GM19397 (cell line): ENCODE measurements around the gene CUX1.

Experiments
- ATAC-seq: cut with Tn5 transposase; IDR thresholded peaks from one replicate; pipeline ENCODE4 v1.9.1; 2021; ENCODE audit warnings: mild to moderate bottlenecking, moderate library complexity; ENCODE audit not compliant: unreplicated experiment

Gene CUX1

DNA sequence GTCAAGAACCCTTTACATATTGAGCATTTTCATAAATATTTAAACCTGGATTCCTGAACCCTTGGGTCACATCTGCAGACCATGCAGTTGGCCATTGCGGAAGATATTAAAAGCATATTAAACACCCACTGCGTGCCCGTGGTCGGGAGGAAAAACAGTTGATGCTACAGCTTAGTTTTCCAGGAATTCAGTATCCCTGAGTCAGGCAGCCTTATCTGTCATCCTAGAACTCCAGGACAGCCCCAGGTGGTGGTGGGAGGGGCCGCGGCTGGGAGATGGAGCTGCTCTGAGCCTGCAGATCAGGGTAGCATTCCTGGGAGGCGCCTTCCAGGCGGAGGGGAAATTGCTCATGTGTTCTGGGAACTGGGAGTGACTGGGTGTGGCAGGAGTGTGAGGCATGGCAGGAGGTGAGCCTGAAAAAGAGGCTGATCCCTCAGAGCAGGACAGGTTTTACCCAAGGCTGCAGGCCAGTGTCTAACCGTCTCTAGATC is 246.3 kb downstream of the CUX1 start:
- no peak for ATAC-seq

DNA sequence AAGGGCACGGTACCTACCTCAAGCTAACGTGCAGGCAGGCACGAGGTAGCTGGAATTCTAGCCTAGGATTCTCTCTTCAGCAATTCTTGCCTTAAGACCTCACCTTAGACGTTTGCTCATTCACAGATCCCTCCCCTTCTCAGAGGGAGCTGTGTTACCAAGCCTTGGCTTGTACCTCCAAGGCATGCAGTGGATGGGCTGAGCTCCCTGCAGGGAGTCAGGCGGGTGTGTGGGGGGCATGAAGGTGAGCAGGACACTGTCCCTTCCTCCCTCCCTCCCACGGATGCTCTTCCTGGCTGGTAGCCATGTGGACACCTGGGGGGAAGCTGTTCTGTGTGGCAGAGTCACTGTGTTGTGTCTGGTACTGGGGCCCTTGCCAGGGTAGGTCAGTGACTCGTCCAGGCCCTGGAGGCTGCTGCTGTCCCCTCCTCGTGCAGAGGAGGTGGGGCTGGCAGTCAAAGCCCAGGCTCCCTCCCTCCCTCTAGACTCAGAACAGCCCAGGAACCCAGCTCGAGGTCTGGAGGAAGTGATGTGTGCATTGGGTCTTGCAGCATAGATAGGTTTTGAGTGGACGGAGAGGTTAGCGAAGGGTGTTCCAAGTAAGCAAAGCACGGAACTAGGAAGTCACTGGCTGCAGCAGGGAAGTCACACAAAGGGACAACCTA is 247.1 kb downstream of the CUX1 start:
- ATAC-seq: no peak

DNA sequence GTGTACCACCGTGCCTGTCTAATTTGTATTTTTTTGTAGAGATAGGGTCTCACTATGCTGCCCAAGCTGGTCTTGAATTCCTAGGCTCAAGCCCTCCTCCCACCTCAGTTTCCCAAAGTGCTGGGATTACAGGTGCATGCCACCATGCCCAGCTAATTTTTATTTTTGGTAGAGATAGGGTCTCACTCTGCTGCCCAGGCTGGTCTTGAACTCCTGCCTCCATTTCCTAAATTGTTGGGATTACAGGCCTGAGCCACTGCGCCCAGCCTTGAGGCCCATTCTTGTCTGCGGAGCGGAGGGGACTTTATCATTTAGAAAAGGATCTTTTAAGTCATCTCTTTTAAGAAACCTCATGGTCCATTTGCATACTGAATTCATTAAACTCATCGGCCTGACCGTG is 247.8 kb downstream of the CUX1 start:
- ATAC-seq: no peak

DNA sequence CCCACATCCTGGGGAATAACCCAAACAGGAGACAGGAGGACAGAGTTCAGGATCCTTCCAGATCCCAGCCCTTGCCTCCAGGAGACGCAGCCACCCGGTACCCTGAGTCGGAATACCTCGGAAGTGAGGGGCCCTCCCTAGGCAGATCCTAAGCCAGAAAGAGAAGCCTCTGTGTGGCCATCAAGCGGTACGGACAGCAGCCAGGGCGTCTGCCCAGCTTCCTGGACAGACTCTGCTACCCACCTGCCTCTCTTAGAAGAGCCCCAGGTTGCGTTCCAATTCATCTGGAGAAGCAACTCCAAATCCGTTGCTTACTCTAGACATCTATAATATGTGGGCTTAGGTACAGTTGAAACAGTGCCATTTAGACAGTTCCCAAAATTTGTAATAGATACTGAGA is 249.1 kb downstream of the CUX1 start:
- no peak for ATAC-seq

DNA sequence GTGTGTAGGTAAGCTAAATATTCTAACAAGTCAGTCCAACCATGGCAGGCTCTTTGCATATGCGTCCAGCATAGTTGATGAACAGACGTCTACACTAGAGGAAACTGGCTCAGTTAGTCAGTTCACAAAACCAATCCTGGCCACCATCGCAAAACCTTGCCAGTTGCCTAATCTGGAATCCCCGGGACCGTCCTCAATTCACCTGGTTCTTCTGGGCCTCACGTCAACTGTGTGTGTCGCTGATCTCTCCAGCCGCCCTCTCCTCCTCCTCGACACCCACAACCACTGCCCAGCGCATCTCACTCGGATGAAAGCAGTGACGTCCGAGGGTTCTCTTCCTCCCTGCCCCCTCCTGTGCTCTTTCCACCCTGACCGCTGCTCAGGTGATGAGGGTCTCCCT is 251.4 kb downstream of the CUX1 start:
- no peak for ATAC-seq

DNA sequence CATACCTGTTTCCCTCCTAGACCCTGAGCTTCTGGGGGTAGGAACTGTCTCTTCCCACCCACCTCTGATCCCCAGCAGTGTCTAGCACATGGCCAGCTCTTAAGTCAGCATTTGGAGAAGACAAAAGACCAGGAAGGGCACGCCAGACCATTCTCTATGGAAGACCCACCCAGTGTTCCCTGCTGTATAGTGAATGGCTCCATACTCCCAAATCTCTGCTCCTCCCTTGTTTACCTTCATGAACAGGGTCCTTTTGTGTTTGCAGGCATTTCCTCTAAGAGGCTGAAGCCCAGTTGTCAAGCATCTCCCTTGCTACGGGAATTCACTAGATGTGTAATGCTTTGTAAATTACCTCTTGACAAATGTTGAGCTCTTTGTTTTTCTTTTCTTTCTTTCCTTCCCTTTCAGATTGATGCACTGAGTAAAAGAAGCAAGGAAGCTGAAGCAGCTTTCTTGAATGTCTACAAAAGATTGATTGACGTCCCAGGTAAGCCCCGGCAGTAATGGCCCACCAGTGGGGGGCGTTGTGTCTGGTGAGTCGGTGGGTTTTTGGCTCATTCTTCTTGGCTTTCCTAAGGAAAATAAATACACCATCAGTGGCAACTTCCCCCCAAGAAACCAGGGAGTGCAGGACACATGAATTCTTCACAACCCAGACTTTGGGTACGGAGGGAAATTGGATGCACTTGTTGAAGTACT is 252.7 kb downstream of the CUX1 start:
- ATAC-seq: no peak

DNA sequence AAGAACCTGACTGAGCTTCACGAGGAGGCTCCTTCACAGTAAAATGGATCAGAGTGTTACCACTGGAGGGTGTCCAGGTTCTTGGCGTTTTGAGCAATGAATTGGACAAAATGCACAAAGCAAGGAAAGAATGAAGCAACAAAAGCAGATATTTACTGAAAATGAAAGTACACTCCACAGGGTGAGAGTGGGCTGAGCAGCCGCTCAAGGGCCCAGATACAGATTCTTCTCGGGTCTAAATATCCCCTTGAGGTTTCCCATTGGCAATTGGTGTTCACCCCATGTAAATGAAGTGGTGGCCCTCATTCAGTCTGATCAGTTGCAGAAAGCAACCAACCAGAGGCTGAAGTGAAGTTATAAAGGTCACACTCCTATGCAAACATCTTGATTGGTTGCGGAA is 254.6 kb downstream of the CUX1 start:
- no peak for ATAC-seq

DNA sequence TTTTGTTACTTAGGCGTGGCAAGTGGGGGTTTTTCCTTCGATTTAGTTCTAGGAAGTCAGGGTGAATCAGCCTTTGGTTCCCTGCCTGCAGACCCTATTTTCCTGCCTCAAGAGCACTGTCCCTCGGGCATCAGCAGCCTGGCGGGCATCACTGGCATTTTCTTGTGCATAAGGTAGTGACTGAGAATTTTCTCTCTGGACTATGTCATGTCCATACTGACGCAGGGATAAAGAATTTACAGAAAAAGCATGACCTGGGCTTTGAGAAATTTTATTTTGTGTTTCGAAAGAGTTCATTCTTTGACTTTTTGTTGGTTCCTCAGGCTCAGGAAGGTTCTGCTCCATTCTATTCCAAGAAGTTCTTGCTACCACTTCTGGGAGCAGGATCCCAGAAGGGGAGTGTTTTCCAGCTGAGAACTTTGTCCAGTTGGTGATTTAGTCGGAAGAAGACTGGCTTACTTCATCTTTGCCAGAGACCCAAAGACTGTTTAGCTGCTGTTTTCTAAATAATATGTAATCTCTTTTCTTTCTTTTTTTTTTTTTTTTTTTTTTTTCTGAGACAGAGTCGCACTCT is 255.3 kb downstream of the CUX1 start:
- ATAC-seq: no peak

DNA sequence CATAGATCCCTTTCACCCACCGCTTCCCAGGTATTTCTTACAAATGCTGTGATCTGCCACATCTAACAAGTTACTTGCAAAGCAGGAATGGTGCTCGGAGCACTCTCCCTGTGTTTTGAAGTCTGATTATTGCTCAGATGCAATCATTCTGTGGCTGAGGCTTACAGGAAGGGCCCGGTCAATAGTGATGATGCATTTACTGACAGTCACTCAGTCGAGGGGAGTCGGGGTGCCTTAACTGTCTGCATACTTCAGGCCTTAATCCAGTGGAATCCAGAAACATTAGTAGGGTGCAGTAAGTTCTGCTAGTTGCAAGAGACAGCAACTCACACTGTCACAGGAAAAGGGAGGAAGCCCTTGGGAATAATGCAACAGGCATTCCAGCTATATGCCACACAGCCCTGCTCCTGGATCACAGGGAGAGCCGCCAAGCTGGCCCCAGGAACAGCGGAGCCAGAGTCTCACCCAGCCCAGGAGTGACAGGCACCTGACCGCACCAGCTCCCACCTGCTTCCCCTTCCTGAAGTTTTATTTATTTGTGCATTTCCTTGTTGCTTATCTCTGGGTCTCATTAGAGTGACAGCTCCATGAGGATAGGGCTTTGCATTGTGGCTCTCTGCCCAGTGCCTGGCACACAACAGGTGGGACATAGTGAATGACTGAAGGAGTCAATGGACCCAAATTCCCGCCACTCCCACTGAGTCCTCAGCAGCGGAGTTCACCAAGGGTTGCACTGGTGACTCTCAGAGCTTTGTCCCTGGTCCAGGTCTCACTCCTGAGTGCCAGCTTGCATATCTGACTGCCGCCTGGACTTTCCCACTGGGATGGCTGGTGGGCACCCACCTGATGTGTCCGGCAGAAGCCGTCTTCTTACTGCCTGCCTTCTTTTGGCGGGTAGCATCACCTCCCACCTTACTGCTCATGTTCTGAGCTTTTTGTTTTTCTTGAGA is 256.8 kb downstream of the CUX1 start:
- ATAC-seq: no peak

DNA sequence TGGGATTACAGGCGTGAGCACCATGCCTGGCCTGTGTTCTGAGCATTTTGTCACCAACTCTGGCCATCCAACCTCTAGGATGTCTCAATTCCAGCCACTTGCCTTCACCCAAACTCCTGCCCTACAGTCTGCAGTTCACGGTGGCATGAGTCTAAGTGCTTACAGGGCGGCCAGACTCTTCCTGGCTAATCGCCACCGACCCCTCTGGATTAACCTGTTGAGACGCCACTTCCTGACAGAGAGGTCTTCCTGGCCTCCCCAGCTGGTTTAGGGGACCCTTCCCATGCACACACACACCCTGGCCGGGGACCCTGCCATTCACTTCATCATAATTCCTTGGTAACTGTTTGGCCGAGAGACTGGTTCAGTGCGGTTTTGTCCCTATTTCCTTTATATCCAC is 257.7 kb downstream of the CUX1 start:
- ATAC-seq: no peak

DNA sequence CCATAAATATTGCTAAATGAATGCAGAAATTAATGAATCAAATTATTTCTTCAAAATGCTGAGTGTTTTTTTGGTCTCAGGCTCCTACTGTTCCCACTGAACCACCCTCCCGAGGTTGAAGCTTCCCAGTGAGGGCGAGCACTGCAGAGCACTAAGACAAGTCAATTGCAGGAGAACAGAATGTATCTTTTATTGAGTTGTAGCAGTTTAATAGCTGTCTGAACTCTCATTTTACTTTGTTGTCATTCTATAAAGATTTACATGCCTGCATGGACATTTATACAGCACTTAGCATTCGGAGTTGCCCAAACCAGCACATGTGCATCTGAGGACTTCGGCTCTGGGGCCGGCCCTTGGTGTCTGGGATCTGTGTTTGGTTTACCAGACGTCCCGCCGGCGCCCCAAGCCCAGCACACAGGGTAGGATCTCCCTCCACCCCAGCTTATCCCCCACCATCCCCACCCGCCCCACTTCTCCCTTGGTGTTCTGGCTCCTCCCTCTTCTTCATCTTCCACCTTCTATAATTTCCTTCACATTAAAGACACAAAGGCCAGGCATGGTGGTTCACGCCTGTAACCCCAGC is 258.2 kb downstream of the CUX1 start:
- no peak for ATAC-seq

DNA sequence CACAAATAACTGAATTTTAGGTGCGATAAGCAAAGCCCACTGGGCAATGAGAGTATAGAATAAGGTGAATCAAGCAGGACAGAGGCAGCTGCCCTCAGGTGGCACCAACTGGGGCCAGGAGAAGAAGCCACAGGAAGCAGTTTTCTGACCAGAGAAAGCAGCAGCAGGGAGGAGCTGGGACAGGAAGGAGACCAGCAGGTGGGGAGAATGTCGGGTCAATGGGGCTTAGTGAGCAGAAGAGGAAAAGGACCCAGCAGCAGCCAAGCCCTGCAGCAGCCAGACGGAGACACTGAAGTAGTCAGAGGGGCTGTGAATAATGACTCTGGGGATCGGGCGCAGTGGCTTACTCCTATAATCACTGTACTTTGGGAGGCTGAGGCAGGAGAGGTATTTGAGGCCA is 259.7 kb downstream of the CUX1 start:
- no peak for ATAC-seq

DNA sequence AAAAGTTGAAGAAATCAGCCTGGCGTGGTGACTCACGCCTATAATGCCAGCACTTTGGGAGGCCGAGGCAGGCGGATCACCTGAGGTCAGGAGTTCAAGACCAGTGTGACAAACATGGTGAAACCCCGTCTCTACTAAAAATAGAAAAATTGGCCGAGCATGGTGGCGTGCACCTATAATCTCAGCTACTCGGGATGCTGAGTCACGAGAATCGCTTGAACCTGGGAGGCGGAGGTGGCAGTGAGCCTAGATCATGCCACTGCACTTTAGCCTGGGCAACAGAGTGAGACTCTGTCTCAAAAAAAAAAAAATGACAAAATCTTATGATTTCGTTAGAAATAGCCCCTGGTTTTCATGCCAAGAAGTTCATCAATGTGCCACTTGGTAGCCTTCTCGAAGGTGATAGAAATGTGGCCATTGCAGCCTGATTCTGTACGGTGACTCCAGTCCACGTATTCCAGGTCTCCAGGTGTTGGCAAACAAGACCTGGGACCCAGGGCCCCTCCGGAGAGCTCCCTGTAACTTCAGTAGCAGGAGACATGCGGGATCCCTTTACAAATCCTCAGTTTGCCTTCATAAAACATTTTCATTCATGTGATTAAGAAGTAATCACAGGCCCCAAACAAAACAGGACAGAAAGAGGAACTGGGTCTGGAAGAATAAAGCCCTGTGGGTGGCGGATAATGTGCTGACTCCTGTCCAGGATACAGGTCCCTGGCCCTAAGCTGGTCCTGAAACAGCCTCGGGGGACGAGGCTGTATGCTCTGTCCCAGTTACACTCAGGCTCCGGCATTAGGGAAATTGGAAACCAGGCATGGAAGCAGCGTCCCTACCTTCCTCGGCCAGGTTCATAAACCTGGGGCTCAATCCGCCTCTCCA is 262.0 kb downstream of the CUX1 start:
- ATAC-seq: no peak

DNA sequence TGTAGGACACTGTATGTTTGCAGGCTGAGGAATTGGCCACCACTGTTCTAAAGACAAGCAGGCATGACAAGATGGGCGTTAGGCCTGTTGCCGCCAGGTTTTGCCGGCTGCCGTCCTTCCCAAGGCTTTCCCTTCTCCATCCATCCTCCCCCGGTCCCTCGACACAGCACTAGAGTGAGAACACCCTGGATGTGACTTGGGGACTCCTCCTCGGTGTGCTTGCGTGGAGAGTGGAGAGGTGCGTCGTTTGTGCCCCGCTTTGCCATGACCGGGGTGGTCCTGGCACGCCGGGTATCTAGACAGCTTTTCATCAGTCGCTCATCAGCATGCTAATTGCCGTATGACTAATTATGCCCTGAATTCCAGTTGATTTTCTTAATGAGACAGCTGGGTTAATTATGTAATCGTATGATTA is 262.6 kb downstream of the CUX1 start:
- ATAC-seq: no peak

DNA sequence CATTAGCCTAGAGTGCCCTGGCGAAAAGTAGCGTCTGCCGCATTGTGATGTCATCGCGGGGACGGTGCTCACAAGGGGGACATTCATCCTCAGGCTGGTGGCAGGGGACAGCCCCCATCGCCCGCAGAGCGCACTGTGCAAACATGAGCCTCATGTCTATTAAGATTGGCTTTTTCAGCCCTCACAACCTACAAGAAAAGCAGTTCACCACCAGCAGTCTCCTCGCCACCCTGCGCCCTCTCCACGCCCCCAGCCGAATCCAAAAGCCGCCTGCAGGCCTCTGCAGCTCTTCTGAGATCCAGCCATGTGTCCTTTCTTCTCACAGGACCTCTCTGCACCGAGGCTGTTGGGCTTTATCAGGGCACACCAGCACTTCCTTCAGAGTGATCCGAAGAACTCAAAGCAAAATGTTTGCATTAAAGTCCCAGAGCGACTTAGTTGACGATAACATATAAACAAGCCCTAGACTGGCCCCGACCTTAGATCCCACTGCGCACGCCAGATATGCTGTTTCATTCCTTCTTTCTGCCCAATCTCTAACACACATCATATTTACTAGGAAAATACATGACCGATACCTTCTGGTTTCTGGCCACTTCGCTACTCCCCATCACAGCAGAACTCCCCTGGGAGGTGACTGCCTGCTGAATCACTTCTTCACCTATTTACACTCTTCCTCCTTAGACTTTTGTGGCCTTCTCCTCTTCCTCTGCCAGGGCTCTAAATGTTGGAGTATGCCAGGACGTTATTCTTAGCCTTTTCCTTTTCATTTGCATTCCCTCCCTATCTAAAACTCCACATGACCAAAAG is 263.2 kb downstream of the CUX1 start:
- ATAC-seq: no peak

DNA sequence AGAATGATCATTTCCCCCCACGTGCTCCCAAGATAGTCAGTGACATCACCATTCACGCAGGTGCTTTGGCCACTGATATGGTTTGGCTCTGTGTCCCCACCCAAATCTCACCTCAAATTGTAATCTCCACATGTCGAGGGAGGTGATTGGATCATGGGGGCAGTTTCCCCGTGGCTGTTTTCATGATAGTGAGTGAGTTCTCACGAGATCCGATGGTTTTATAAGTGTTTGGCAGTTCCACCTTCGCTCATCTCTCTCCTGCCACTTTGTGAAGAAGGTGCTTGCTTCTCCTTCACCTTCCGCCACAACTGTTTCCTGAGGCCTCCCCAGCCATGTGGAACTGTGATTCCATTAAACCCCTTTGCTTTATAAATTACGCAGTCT is 263.8 kb downstream of the CUX1 start:
- ATAC-seq: no peak

DNA sequence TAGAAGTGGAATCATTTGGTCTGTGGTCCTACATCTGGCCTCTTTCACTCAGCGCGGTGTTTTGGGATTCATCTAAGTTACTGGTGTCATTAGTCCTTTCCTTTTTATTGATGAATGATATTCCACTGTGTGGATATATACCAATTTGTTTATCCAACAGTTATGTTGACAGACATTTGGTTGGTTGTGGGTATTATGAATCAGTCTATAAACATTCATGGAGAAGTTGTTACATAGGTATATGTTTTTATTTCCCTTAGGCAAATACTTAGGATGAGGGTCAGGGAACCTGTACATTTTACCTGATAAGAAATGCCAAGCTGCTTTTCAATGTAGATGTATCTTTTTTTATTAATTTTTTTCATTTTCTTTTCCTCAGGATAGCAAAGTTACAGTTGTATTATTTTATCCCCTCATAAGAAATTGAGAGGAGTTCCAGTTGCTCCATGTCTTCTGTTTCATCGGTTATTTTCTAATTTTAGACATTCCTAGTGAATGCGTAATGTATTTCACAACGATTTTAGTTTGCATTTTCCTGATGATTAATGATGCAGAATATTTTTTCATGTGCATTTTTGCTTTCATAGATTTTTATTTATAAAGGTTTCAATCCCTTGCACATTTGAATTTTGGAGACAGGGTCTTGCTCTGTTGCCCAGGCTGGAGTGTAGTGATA is 265.4 kb downstream of the CUX1 start:
- no peak for ATAC-seq

DNA sequence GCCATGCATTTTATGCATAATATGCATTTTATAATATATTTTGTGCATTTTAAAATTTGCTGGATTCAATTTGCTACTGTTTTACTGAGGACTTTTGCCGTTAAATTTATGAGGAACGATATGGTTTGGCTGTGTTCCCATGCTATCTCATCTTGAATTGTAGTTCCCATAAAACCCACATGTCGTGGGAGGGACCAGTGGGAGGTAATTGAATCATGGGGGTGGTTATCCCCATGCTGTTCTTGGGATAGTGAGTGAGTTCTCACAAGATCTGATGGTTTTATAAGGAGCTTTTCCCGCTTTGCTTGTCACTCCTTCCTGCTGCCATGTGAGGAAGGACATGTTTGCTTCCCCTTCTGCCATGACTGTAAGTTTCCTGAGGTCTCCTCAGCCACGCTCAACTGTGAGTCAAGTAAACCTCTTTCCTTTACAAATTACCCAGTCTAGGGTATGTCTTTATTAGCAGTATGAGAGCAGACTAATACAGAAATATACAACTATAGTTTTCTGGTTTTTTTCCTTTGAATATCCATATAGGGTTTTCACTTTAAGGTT is 267.9 kb downstream of the CUX1 start:
- ATAC-seq: no peak
